GM18858 (cell line): Measurements from ENCODE around the gene SERPINB6.
"Not testable (repeated sequence)": the region's sequence is repeated elsewhere in the genome, so short reads cannot be mapped to it uniquely, and the experiment has no call there.

Experiments
- ATAC-seq: cut with Tn5 transposase; IDR thresholded peaks from one replicate; pipeline ENCODE4 v1.9.1; 2021; ENCODE audit not compliant: unreplicated experiment

SERPINB6 gene

GRCh38 chr6:2971420-2972218, at the start of gene SERPINB6:
SERPINB6 (minus strand) TSS chr6:2971567; CDS start chr6:2959332, 12,235 bp downstream.
- no peak for ATAC-seq

- ATAC-seq: no peak
Measured at GRCh38 chr6:3019749-3020320, 48.5 kb upstream of the SERPINB6 start.

GRCh38 chr6:3019065-3019464, 47.7 kb upstream of the SERPINB6 start:
- ATAC-seq: no peak

GRCh38 chr6:3017304-3017703, 45.9 kb upstream of the SERPINB6 start:
- no peak for ATAC-seq

GRCh38 chr6:3016473-3017280, 45.3 kb upstream of the SERPINB6 start:
- no peak for ATAC-seq

GRCh38 chr6:3015144-3015543, 43.8 kb upstream of the SERPINB6 start:
- ATAC-seq: no peak

- no peak for ATAC-seq
Measured at GRCh38 chr6:3014675-3015066, 43.3 kb upstream of the SERPINB6 start.

- no peak for ATAC-seq
Measured at GRCh38 chr6:3013901-3014674, 42.7 kb upstream of the SERPINB6 start.

- ATAC-seq: no peak
Measured at GRCh38 chr6:3013486-3013885, 42.1 kb upstream of the SERPINB6 start.

GRCh38 chr6:3011592-3011991, 40.2 kb upstream of the SERPINB6 start:
- no peak for ATAC-seq

GRCh38 chr6:3011158-3011557, 39.8 kb upstream of the SERPINB6 start:
- no peak for ATAC-seq

GRCh38 chr6:3009930-3010329, 38.6 kb upstream of the SERPINB6 start:
- ATAC-seq: no peak

GRCh38 chr6:3008712-3009265, 37.4 kb upstream of the SERPINB6 start:
- not testable (repeated sequence) for ATAC-seq

- no peak for ATAC-seq
Measured at GRCh38 chr6:3007571-3007970, 36.2 kb upstream of the SERPINB6 start.

GRCh38 chr6:3006476-3006875, 35.1 kb upstream of the SERPINB6 start:
- no peak for ATAC-seq

GRCh38 chr6:3005874-3006273, 34.5 kb upstream of the SERPINB6 start:
- no peak for ATAC-seq

GRCh38 chr6:3005077-3005476, 33.7 kb upstream of the SERPINB6 start:
- ATAC-seq: no peak

- ATAC-seq: not testable (repeated sequence)
Measured at GRCh38 chr6:3003226-3003625, 31.9 kb upstream of the SERPINB6 start.

GRCh38 chr6:3001773-3002293, 30.5 kb upstream of the SERPINB6 start:
- no peak for ATAC-seq

GRCh38 chr6:3001146-3001772, 29.9 kb upstream of the SERPINB6 start:
- ATAC-seq: no peak
